ENCODE measurements around the gene KYNU. TPM values are rescaled to one million over a fixed set of nuclear protein-coding genes. Genes with fewer than 3 reads are reported as not detected.

Gene KYNU
- not detected in 2 replicates for total RNA-seq (2014; rRNA removed; shearing (Covaris generic))

DNA sequence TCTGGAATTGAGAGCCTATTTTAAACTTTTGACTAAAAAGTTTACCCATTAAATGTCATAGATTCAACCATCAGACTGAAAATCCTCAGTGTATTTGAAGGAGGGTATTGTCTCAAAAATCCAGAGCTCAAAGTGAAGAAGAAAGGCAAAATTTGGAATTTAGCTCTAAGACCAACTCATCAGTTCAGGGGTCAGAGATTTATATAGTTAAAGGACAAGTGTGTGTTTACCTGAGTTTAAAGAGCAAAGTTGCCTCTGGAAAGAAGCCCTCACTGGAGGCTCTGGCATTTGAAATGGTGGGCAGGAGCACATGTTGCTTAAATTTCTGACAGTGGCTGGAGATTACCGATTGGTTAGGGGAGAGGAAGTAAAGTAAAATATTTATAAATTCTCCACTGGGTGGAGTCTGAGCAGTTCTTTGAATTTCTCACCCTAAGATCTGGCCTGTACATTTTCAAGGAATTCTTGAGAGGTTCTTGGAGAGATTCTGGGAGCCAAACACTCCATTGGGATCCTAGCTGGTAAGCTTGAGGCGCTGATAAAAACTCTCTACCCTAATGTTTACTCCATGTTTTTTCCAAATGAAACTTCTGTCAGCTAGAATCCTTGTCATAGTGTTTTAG lies at the start of gene KYNU:
KYNU (plus strand) TSS at position 449 of the 623 bp plus-strand sequence. CDS start 7,704 bp downstream, outside the sequence.
- Histone ChIP-seq H3K36me3 (no peaks in the 10 kb centered on the region), H3K4me3 (no peak within 1 kb of the TSS), H3K4me1 (replicated peaks) (peaks cover 36% of the 10 kb centered on the region), H3K27me3 (replicated peaks) (no peaks in the 10 kb centered on the region), H3K9me3 (replicated peaks) (no peaks in the 10 kb centered on the region), H3K27ac (no peak within 1 kb of the TSS)
- no peak for DNase-seq (ENCODE audit: low read depth in 1 of 2, low spot score in 2 of 2)

DNA sequence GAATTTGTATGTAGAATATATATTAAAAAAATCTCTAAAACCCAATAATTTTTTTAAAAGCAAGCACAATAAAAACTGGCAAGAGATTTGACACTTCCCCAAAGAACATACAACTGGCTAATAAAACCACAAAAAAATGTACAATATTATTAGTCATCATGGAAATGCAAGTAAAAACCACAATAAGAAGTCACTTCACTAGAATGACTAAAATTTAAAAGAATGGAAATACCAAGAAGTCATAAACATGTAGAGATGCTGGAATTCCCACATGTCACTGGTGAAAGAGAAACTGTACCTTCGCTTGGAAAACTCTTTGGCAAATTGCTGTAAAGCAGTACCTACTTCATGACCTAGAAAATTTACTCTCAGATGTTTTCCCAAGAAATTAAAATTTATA lies 43.4 kb upstream of the KYNU start:
- no peak overlapping the region for H3K4me3 ChIP-seq
- no peaks in the 10 kb centered on the region for H3K36me3 ChIP-seq
- no peaks in the 10 kb centered on the region; the same call in 1 of the 2 replicates for H3K27me3 ChIP-seq (replicated peaks)
- H3K27ac ChIP-seq = no peak overlapping the region
- H3K9me3 ChIP-seq (replicated peaks) = no peaks in the 10 kb centered on the region
- DNase-seq (ENCODE audit: low read depth in 1 of 2, low spot score in 2 of 2) = peak in 1 of 2 experiments; percentile 16
- peaks cover 5% of the 10 kb centered on the region for H3K4me1 ChIP-seq (replicated peaks)

DNA sequence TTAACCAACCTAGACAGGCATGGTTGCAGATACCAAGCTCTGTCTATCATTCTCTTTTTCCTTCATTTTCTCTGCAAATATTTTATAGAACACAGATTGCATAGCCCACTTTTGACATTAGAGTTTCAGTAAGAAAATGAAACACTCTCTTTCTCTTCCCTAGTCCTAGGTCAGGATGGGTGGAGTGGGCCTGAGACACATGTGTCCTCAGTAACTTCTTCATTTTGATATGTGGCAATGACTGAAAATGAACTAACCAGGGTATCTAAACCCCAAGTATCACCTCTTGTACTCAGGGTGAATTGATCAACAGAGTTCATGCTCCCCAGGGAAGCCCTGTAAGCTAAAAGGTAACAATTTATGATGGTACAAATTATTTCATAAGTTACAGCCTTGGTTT lies 37.0 kb upstream of the KYNU start:
- H3K4me1 ChIP-seq (replicated peaks) = no peaks in the 10 kb centered on the region
- DNase-seq (ENCODE audit: low read depth in 1 of 2, low spot score in 2 of 2) = no peak

DNA sequence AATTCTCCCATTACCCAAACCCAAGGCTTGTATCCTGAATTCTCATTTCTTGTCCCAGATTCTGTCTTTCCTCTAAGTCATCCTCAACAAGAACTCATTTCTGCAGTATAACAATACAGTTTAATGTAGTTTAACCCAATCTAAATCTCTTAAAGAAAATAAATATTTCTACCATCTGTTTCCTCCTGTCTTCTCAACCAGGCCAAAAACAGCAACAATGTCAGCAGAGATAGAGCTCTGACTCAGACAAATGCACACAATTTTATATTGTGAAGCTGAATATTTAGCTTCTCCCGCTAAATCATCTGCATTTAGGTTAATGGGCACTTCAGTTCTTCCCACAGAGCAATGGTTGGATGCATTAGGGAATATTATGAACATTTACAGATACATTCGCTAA lies 35.7 kb upstream of the KYNU start:
- H3K4me3 ChIP-seq = no peak overlapping the region
- no peaks in the 10 kb centered on the region for H3K36me3 ChIP-seq
- H3K27me3 ChIP-seq (replicated peaks) = no peaks in the 10 kb centered on the region; the same call in 1 of the 2 replicates
- H3K4me1 ChIP-seq (replicated peaks) = no peaks in the 10 kb centered on the region
- no peak overlapping the region for H3K27ac ChIP-seq
- DNase-seq (ENCODE audit: low read depth in 1 of 2, low spot score in 2 of 2) = no peak
- no peaks in the 10 kb centered on the region for H3K9me3 ChIP-seq (replicated peaks)

More for the DNA sequence above, 37.0 kb upstream of the KYNU start:
- no peak overlapping the region for H3K27ac ChIP-seq
- H3K36me3 ChIP-seq = no peaks in the 10 kb centered on the region
- H3K9me3 ChIP-seq (replicated peaks) = no peaks in the 10 kb centered on the region
- H3K4me3 ChIP-seq = no peak overlapping the region
- H3K27me3 ChIP-seq (replicated peaks) = no peaks in the 10 kb centered on the region; the same call in 1 of the 2 replicates

DNA sequence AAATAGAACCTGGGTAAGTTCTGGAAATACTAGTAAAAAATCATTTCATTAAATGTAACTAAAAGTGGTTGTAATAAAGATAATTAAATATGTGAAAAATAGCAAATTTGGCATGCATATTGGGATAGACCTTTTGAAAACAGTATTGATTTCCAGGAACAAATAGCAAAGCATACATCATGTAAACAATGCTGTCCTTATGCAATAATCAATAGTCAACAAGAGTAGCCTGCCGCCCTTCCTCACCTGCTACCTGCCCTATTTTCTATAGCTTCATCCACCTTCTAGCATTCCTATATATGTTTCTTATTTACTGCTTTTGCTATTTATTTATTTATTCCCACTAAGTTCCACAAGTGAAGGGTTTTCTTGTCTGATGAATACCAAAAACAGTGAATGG lies 35.1 kb upstream of the KYNU start:
- Histone ChIP-seq H3K9me3 (replicated peaks) (no peaks in the 10 kb centered on the region), H3K4me3 (no peak overlapping the region), H3K27me3 (replicated peaks) (no peaks in the 10 kb centered on the region; the same call in 1 of the 2 replicates), H3K4me1 (replicated peaks) (no peaks in the 10 kb centered on the region), H3K27ac (no peak overlapping the region), H3K36me3 (no peaks in the 10 kb centered on the region)
- DNase-seq (ENCODE audit: low read depth in 1 of 2, low spot score in 2 of 2) = no peak

DNA sequence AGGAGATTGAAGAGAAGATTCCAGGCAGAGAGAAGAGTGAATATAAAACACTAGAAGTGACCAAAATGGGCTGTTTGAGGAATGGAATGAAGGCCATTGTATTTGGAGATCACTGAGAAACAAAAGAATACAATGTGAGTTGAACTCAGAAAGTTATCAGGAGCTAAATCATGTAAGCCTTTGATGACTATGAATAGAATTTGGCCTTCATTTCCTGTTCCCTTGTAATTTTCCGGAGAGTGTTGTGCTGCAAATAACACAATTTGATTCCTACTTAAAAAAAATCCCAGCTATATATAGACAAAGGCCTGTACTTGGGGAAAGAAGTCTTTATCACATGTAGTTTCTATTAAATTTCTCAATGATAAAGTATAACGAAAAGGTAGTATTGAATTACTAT lies 33.7 kb upstream of the KYNU start:
- Histone ChIP-seq H3K36me3 (no peaks in the 10 kb centered on the region), H3K9me3 (replicated peaks) (no peaks in the 10 kb centered on the region), H3K27ac (no peak overlapping the region), H3K4me1 (replicated peaks) (no peaks in the 10 kb centered on the region), H3K27me3 (replicated peaks) (no peaks in the 10 kb centered on the region), H3K4me3 (no peak overlapping the region)
- no peak for DNase-seq (ENCODE audit: low read depth in 1 of 2, low spot score in 2 of 2)

DNA sequence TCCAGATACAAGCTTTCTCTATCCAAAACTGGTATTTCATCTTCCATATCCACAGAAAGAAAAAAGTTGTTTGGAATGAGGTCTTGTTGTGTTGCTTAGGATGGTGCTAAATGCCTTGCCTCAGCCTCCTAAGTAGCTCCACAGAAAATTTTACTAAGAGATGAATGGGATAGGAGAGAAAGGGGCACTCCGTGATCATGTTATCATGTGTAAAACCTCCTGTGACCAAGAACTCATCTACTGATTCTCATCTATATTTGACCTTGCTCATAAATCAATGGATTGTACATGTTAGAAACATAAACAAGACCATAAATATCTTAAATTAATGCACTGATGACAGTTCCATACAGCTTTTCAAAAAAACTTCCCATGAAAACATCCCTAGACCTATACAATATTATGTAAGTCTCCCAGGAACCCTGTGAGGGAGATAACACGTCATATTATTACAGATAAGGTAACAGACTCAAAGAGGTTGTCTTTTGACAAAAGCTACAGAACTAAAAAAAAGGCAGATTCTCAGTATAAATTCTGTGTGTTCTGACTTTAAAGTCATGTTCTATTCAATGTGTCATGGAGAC lies 29.3 kb upstream of the KYNU start:
- Histone ChIP-seq H3K27me3 (replicated peaks) (peaks cover 3% of the 10 kb centered on the region), H3K27ac (no peak overlapping the region), H3K4me3 (no peak overlapping the region)

DNA sequence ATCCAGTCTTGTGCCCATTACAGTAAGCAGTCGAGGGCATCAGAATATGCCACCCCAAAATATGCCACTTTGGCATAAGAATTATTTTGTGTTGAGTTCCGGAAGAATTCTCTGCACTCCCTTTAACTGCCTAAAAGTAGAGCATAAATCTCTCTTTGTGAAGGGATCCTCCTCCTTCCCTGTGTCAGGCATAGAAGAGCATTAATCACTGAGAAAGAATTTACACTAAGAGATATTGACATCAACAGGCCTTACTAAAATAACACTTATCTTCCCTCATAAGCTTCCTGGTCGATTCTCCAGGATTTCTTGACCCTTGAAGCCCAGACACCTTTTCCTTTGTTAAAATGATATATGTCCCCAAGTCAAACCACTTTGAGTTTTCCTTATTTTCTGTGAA lies 27.6 kb upstream of the KYNU start:
- Histone ChIP-seq H3K9me3 (replicated peaks) (no peaks in the 10 kb centered on the region), H3K36me3 (no peaks in the 10 kb centered on the region), H3K27me3 (replicated peaks) (peaks cover 19% of the 10 kb centered on the region), H3K4me1 (replicated peaks) (no peaks in the 10 kb centered on the region), H3K27ac (no peak overlapping the region), H3K4me3 (no peak overlapping the region)
- DNase-seq (ENCODE audit: low read depth in 1 of 2, low spot score in 2 of 2) = no peak

More for the DNA sequence above, 29.3 kb upstream of the KYNU start:
- Histone ChIP-seq H3K4me1 (replicated peaks) (no peaks in the 10 kb centered on the region), H3K9me3 (replicated peaks) (no peaks in the 10 kb centered on the region), H3K36me3 (no peaks in the 10 kb centered on the region)
- DNase-seq (ENCODE audit: low read depth in 1 of 2, low spot score in 2 of 2) = no peak

DNA sequence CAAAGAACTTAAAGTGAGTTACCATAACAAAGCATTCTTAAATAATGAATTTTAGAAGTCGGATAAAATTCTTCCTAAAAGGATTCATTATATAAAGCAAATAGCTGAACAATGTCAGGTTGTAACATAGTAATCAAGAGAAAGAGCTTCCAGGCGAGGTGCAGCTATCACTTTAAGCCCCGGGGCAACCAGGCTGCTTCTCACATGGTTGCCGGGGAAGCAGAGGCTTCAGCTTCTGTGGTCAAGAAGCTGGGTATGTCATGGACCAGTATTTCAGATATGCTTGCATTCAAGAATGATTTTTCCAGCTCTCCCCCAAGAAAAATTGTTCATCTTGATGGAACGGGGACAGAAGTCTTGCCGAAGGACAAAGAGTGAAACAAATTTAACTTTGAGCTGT lies 23.6 kb upstream of the KYNU start:
- no peak for DNase-seq (ENCODE audit: low read depth in 1 of 2, low spot score in 2 of 2)
- H3K9me3 ChIP-seq (replicated peaks) = no peaks in the 10 kb centered on the region
- no peak overlapping the region for H3K27ac ChIP-seq
- peaks cover 7% of the 10 kb centered on the region; the same call in 1 of the 2 replicates for H3K4me1 ChIP-seq (replicated peaks)
- peaks cover 22% of the 10 kb centered on the region for H3K27me3 ChIP-seq (replicated peaks)
- H3K4me3 ChIP-seq = no peak overlapping the region
- no peaks in the 10 kb centered on the region for H3K36me3 ChIP-seq

DNA sequence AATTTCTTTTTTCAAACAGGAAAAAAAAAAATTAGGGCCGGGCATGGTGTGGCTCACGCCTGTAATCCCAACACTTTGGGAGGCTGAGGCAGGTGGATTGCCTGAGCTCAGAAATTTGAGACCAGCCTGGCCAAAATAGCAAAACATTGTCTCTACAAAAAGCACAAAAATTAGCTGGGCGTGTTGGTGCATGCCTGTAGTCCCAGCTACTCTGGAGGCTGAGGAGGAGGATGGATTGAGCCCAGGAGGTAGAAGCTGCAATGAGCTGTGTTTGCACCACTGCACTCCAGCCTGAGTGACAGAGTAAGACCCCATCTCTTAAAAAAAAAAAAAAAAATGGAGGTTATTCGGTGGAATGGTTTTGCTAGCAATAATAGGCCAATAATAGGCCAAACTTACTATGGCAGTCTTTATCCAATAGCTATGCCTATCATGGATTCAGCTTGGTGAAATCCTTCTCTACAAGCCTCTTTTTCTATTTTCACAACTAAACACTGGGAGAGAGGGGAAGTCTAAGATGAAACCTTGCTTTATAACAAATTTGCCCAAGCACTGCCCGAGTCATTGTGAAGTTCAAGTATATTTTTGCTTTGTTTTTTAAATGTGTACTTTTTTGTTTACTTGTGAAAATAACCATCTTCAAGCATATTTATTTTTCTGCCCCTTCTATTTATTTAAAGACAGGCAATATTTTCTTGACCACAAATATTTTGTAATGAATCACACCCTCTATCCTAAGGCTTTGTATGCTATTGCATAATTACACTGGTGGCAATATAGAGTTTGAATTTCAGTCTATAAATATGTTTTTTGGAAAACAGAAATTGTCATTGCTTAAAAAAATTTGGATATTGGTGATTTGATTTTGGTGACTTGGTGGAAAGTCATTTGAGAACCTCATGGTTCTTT lies 20.0 kb upstream of the KYNU start:
- DNase-seq (ENCODE audit: low read depth in 1 of 2, low spot score in 2 of 2) = no peak

DNA sequence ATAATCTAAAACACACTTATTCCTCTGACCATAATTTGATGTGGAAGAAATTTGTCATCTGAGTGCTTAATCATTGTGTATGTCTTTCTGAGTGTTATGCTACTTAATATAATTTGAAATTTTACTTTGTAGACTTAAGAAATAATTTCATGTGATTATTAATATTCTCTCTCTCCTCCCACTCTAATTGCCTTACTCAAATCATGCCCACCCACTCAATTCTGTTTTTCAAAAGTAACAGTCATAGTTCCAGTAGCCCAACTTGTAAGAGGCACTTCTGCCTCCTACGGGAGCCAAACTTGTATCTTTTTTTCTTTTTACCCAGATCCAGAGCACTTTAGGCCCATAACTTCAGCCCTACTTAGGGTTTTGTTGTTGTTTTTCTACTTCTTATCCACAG lies 18.5 kb upstream of the KYNU start:
- Histone ChIP-seq H3K9me3 (replicated peaks) (no peaks in the 10 kb centered on the region), H3K4me3 (no peak overlapping the region), H3K4me1 (replicated peaks) (peaks cover 14% of the 10 kb centered on the region), H3K36me3 (no peaks in the 10 kb centered on the region), H3K27me3 (replicated peaks) (peaks cover 12% of the 10 kb centered on the region), H3K27ac (no peak overlapping the region)
- no peak for DNase-seq (ENCODE audit: low read depth in 1 of 2, low spot score in 2 of 2)

More for the DNA sequence above, 20.0 kb upstream of the KYNU start:
- Histone ChIP-seq H3K4me3 (no peak overlapping the region), H3K27me3 (replicated peaks) (peaks cover 20% of the 10 kb centered on the region), H3K9me3 (replicated peaks) (no peaks in the 10 kb centered on the region), H3K4me1 (replicated peaks) (peaks cover 7% of the 10 kb centered on the region; the same call in 1 of the 2 replicates), H3K27ac (no peak overlapping the region), H3K36me3 (no peaks in the 10 kb centered on the region)

DNA sequence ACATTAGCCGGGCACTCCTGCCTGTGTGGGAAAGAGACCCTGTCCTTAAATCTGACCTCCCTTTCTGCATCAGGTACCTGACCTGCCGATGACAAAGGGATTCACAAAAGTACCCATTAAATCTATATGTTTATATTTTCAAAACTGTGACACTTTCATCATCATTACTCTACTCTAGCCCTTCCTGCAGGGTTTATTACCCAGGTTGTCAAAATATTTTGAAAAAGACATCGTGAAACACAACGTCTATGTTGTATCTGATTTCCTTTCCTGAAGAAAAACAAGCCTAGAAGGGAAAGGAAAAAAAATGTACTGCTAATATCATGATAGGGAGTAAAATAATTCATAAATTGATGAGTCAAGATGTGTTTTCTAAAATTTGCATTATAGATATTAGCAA lies 15.2 kb upstream of the KYNU start:
- H3K4me1 ChIP-seq (replicated peaks) = peaks cover 17% of the 10 kb centered on the region
- no peak overlapping the region for H3K4me3 ChIP-seq
- no peaks in the 10 kb centered on the region; the same call in 1 of the 2 replicates for H3K27me3 ChIP-seq (replicated peaks)
- no peaks in the 10 kb centered on the region for H3K9me3 ChIP-seq (replicated peaks)
- H3K27ac ChIP-seq = no peak overlapping the region
- no peak for DNase-seq (ENCODE audit: low read depth in 1 of 2, low spot score in 2 of 2)
- no peaks in the 10 kb centered on the region for H3K36me3 ChIP-seq

DNA sequence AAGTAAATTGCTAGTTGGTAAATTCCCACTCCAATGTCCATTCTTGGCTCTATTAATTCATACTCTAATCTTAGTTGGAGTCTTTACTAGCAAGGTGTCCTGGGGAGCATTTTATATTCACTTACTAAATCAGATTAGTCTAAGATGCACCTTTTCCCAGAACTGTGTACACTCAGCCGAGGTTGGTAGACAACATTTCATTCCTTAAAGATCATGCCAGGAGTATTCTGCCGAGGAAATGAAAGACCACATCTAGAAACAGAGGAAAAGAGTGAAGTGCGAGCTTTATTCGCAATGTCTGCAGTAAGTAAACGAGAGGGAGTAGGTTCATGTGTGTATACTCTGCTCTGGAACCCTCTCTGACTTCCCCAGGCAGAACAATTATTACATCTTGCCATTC lies 14.6 kb upstream of the KYNU start:
- H3K9me3 ChIP-seq (replicated peaks) = no peaks in the 10 kb centered on the region
- no peak overlapping the region for H3K27ac ChIP-seq
- DNase-seq (ENCODE audit: low read depth in 1 of 2, low spot score in 2 of 2) = no peak
- no peaks in the 10 kb centered on the region for H3K36me3 ChIP-seq
- H3K4me1 ChIP-seq (replicated peaks) = peaks cover 16% of the 10 kb centered on the region
- no peak overlapping the region for H3K4me3 ChIP-seq
- no peaks in the 10 kb centered on the region; the same call in 1 of the 2 replicates for H3K27me3 ChIP-seq (replicated peaks)
